Pancreas (tissue), 10 donors: ENCODE results near the gene CDH22. TPM values are rescaled to one million over a fixed set of nuclear protein-coding genes. Genes with fewer than 3 reads are reported as not detected.

Experiments
- ATAC-seq, 4 donors: fragments of 200-7000 bp; cut with Tn5 transposase; one replicate each; pipeline versions ENCODE4 v1.8.0 to v1.9.1; 2020; ENCODE audit warnings: mild to moderate bottlenecking in 4 of 4, moderate library complexity in 4 of 4
- DNase-seq, 6 donors: peaks; one replicate each; pipeline ENCODE4 v3.0.0-alpha.2; 2020
- FAIRE-seq: peaks from 2 replicates; lab custom pipeline; 2012; peaks lifted over from hg19 to GRCh38; lab: Jason Lieb, UNC
- H3K27ac ChIP-seq, 4 donors: fragments of 200-600 bp; sonication (generic); 1 replicate in 3 of 4; 2 replicates in 1 of 4; pipeline versions ENCODE4 v1.5.0 to v1.8.0; 2020
- H3K27me3 ChIP-seq, 4 donors: fragments of 200-600 bp; one replicate each; pipeline ENCODE4 v1.8.0; 2021
- H3K36me3 ChIP-seq, 3 donors: fragments of 200-600 bp; sonication (generic) in 1 of 3; one replicate each; pipeline versions ENCODE4 v1.5.0 to v1.8.0; 2020 to 2021
- H3K4me1 ChIP-seq, 3 donors: fragments of 200-600 bp; one replicate each; pipeline ENCODE4 v1.8.0; 2021
- H3K4me3 ChIP-seq, 4 donors: fragments of 200-600 bp; sonication (generic) in 2 of 4; one replicate each; pipeline versions ENCODE4 v1.5.0 to v1.8.0; 2020 to 2021
- H3K9me3 ChIP-seq, 4 donors: fragments of 200-600 bp; one replicate each; pipeline ENCODE4 v1.8.0; 2021
- WGBS, 2 donors: extraction: QIAGEN DNeasy Blood & Tissue Kit; methylation state at CpG; one replicate each; pipeline ENCODE4 v1.1.7; 2013; 5-methylcytosine and 5-hydroxymethylcytosine counted together
- intact Hi-C, 3 donors: fragments of 100-400 bp; cut with DNase I; formaldehyde crosslinking; loops; one replicate each; pipeline versions ENCODE4 v1.11.1 to v1.14.2; 2022
- polyA plus RNA-seq, 2 donors: library from polyadenylated mRNA; stranded (reverse); fragments of 200-250 nt; gene quantifications; one replicate each; pipeline ENCODE4 v1.2.3, GENCODE V29; 2013
- total RNA-seq, 6 donors: library from RNA; stranded (reverse); fragmentation: NEBNext Ultra II Directional in 4 of 6; extraction: Animal tissue kit (Norgen Biotek cat#: 25700) in 4 of 6; gene quantifications; one replicate each; pipeline versions ENCODE4 v1.2.1 to v1.2.4, GENCODE V29; 2021 to 2023
- TF ChIP-seq, protein P1 (sequence below), 4 donors: fragments of 200-600 bp; sonication (generic) in 3 of 4; IDR thresholded peaks; one replicate each; pipeline versions ENCODE4 v1.5.0 to v1.8.0; 2021; ENCODE audit warnings: antibody characterized with exemption in 4 of 4
- donor health status: healthy with polysubstance abuse.
- donor health status: DM: no; HTN: no; CAD: no; lungs with moderate emphysema.
- donor health status: DM: no; HTN: no; CAD: no.
- donor health status: control.
- donor health status: control.
- donor health status: Bipolar disorder and iron deficiency.
- donor health status: DM: yes; HTN: yes; CAD: no.
- donor health status: DM: no; HTN: no; CAD: no.
- donor health status: DM: no; HTN: no; CAD: no.
- donor health status: DM: yes; HTN: yes; CAD: no.

The CDH22 gene
- total and polyA plus RNA-seq, 8 donors = 0.97 to 11.9 (median 3.3) TPM

DNA sequence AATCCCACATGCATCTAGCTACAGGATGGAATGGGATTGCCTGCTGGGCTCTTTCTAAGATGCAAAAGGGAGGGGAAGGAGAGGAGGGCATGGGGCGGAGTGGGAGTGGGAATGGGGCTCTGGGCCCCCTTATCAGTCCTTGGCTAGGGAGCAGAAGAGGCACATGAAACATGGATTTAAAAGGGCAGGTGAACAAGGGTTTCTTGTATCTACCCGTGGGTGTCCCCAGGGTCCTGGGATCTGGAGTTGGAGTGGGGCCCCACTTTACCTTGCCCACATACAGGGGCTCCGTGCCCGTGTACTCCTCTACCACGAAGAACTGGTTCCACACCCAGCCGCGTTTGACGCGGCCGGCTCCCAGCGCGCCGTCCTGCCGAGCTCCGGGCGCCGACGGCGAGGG lies 57.5 kb downstream of the CDH22 start:
- DNase-seq = no peak
- WGBS, 2 donors = 13 to 21% methylated on average over 19 of the region's 19 CpGs

GRCh38 chr20:46249671-46250070 lies 58.6 kb downstream of the CDH22 start:
- Histone ChIP-seq H3K9me3 (no peaks in the 10 kb centered on the region), H3K4me1 (no peaks in the 10 kb centered on the region), H3K4me3 (no peak overlapping the region), H3K36me3 (no peaks in the 10 kb centered on the region), H3K27ac (no peak overlapping the region), H3K27me3 (no peaks in the 10 kb centered on the region)
- 87 to 88% methylated on average over 3 of the region's 3 CpGs for WGBS, 2 donors
- TF ChIP-seq, protein P1, sequence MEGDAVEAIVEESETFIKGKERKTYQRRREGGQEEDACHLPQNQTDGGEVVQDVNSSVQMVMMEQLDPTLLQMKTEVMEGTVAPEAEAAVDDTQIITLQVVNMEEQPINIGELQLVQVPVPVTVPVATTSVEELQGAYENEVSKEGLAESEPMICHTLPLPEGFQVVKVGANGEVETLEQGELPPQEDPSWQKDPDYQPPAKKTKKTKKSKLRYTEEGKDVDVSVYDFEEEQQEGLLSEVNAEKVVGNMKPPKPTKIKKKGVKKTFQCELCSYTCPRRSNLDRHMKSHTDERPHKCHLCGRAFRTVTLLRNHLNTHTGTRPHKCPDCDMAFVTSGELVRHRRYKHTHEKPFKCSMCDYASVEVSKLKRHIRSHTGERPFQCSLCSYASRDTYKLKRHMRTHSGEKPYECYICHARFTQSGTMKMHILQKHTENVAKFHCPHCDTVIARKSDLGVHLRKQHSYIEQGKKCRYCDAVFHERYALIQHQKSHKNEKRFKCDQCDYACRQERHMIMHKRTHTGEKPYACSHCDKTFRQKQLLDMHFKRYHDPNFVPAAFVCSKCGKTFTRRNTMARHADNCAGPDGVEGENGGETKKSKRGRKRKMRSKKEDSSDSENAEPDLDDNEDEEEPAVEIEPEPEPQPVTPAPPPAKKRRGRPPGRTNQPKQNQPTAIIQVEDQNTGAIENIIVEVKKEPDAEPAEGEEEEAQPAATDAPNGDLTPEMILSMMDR (IDR thresholded peaks at IDR 0.05) = no peak
- FAIRE-seq = no peak
- intact Hi-C loops = no loop called here
- no peak for ATAC-seq
- DNase-seq = no peak

More for the DNA sequence above, 57.5 kb downstream of the CDH22 start:
- TF ChIP-seq, protein P1 (IDR thresholded peaks at IDR 0.05) = no peak
- H3K36me3 ChIP-seq = no peaks in the 10 kb centered on the region
- ATAC-seq = no peak
- H3K27ac ChIP-seq = no peak overlapping the region
- H3K27me3 ChIP-seq = no peaks in the 10 kb centered on the region
- H3K9me3 ChIP-seq = no peaks in the 10 kb centered on the region
- no peak overlapping the region for H3K4me3 ChIP-seq
- no peak for FAIRE-seq
- intact Hi-C loops = no loop called here
- no peaks in the 10 kb centered on the region for H3K4me1 ChIP-seq

DNA sequence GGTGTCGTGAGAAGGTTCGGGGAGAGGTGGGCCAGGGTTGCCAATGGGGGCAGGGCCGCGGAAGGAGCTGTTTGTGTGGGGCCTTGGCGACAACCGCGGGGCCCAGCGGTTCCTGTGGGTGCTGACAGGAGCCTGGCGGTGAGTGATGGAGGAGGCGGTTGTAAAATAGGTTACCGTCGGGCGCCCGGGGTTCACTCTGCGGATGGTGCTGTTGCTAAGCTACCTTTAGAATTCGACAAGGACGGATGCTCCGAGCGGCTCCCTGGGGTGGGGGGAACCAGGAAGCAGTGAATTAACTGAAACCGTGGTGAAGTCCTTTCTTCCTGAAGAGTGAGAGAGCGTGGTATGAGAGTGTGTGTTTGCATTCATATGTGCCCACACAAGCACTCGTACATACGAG lies 61.7 kb downstream of the CDH22 start:
- DNase-seq (peak in 1 of 6 donors; percentile 9), FAIRE-seq (no peak), ATAC-seq (peak in 2 of 4 donors; percentile 44 to 65)
- TF ChIP-seq, protein P1 (IDR thresholded peaks at IDR 0.05) = no peak
- H3K36me3 ChIP-seq = no peaks in the 10 kb centered on the region
- no peaks in the 10 kb centered on the region for H3K4me1 ChIP-seq
- H3K9me3 ChIP-seq = no peaks in the 10 kb centered on the region
- H3K27ac ChIP-seq = no peak overlapping the region
- 40 to 44% methylated on average over 23 of the region's 23 CpGs for WGBS, 2 donors
- intact Hi-C loops = no loop called here
- no peaks in the 10 kb centered on the region for H3K27me3 ChIP-seq
- no peak overlapping the region for H3K4me3 ChIP-seq

DNA sequence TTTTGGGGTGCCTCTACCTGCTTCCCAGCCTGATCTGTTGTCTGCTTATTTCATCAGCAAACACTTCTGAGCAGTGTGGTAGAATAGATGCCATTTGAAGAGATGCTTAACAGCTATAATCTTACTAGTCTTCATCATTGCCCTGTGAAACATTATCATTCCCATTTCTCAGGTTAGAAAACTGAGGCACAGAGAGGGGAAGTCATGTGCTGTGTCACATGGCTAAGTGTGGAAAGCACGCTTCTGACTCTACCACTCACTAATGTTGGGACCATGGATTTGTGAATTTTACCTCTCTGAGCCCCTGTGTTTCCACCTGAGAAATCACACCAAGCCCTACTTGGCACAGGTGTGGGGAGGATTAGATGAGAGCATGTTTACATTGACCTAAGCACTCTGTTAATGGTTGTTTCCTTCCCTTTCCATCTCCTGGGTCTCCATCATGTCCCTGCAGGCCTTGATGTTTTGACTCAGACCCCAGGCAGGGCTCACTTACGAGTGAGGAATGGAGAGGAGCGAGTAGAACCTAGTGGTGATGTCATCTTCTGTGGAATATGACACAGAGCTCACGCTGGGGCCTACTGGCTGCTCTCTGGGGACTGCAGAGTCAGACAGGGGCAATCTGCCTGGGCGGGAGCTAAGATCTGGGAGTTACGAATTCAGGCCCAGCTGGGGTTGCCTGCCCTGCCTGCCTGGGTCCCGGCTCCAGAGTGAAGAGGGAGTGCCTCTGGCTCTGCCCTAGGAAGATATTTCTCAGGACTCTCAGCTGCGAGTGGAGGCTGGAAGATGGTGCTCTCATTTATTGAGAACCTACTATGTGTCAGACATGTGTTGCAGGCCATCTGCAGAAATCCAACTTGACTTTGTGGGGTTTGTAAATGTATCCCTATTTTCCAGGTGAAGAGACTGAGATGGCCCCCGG lies 64.3 kb downstream of the CDH22 start:
- no peaks in the 10 kb centered on the region for H3K36me3 ChIP-seq
- DNase-seq = no peak
- ATAC-seq = no peak
- no peaks in the 10 kb centered on the region for H3K27me3 ChIP-seq
- no peaks in the 10 kb centered on the region for H3K9me3 ChIP-seq
- no peak overlapping the region for H3K4me3 ChIP-seq
- TF ChIP-seq, protein P1 (IDR thresholded peaks at IDR 0.05) = no peak
- intact Hi-C loops = no loop called here
- WGBS, 2 donors = 64 to 71% methylated on average over 9 of the region's 9 CpGs
- no peaks in the 10 kb centered on the region for H3K4me1 ChIP-seq
- FAIRE-seq = no peak
- no peak overlapping the region for H3K27ac ChIP-seq

DNA sequence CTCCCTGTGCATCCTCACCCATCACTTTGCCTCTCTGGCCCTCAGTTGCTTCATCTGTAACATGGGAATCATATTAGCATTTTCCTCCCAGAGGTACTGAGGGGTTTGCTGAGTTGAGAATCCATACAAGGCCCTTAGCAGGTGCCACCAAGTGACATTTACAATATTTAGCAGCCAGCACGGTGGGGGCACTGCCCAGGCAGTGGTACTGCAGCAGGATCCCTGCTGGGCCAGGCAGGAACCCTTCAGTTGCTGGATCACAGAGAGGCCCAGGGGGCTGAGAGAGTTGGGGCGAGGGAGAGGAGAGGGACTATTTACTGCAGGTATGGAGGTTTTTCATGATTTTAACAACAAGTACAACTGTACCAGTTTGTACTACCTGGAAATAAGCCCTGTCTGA lies 65.9 kb downstream of the CDH22 start:
- H3K27ac ChIP-seq = no peak overlapping the region
- DNase-seq (no peak), ATAC-seq (no peak), FAIRE-seq (no peak)
- no peaks in the 10 kb centered on the region for H3K9me3 ChIP-seq
- no peaks in the 10 kb centered on the region for H3K27me3 ChIP-seq
- intact Hi-C loops = no loop called here
- TF ChIP-seq, protein P1 (IDR thresholded peaks at IDR 0.05) = no peak
- WGBS, 2 donors = 52 to 60% methylated on average over 2 of the region's 2 CpGs
- no peak overlapping the region for H3K4me3 ChIP-seq
- no peaks in the 10 kb centered on the region for H3K36me3 ChIP-seq
- H3K4me1 ChIP-seq = no peaks in the 10 kb centered on the region
